Peyer's patch (tissue), 4 donors: ENCODE data around the gene CLEC16A. TPM values are rescaled to one million over a fixed set of nuclear protein-coding genes. Genes with fewer than 3 reads are reported as not detected.
A peak's percentile ranks its signal among the peaks of the same experiment; 100 is the strongest.

Experiments
- DNase-seq, 3 donors: peaks; one replicate each; pipeline ENCODE4 v3.0.0-alpha.2; 2017 to 2019
- H3K27ac ChIP-seq, 4 donors: fragments of 200-600 bp; sonication (generic); one replicate each; pipeline ENCODE4 v1.5.1; 2016 to 2019
- H3K27me3 ChIP-seq, 2 donors: fragments of 200-600 bp; sonication (generic); one replicate each; pipeline ENCODE4 v1.5.1; 2019
- H3K36me3 ChIP-seq, 3 donors: fragments of 200-600 bp; sonication (generic); one replicate each; pipeline ENCODE4 v1.5.1; 2016 to 2019
- H3K4me1 ChIP-seq, 4 donors: fragments of 200-600 bp; sonication (generic); one replicate each; pipeline ENCODE4 v1.5.1; 2016 to 2019
- H3K4me3 ChIP-seq, 4 donors: fragments of 200-600 bp; sonication (generic); 1 replicate in 3 of 4; 2 replicates in 1 of 4; pipeline ENCODE4 v1.5.1; 2016 to 2019; ENCODE audit warnings: mild to moderate bottlenecking in 1 of 4
- H3K9me3 ChIP-seq, 4 donors: fragments of 200-600 bp; sonication (generic); one replicate each; pipeline ENCODE4 v1.5.1; 2016 to 2019; ENCODE audit warnings: mild to moderate bottlenecking in 1 of 4
- POLR2A ChIP-seq, 2 donors: fragments of 450-650 bp; IDR thresholded peaks; one replicate each; pipeline ENCODE4 v1.5.1; 2017; ENCODE audit warnings: antibody characterized with exemption in 2 of 2, mild to moderate bottlenecking in 2 of 2, moderate library complexity in 2 of 2
- total RNA-seq, 4 donors: library from RNA; depleted of rRNA; stranded (reverse); fragments of >200 nt; gene quantifications; one replicate each; pipeline ENCODE4 v1.1.0, GENCODE V29; 2016
- TF ChIP-seq, protein P1 (sequence below), 6 experiments: fragments of 450-650 bp in 4 of 6; fragments of 200-600 bp in 2 of 6; sonication (generic) in 1 of 6; IDR thresholded peaks; one replicate each; pipeline ENCODE4 v1.5.1; 2017 to 2019; ENCODE audit warnings: antibody characterized with exemption in 6 of 6, mild to moderate bottlenecking in 3 of 6, moderate library complexity in 1 of 6

CLEC16A gene
- total RNA-seq, 4 donors from 2014 or later, result 37.8 to 139 (median 64.3) TPM

- Histone ChIP-seq H3K4me3 (no peak overlapping the region), H3K27me3 (no peaks in the 10 kb centered on the region), H3K27ac (peak overlapping the region; percentile 6 to 73 (median 22)), H3K36me3 (no peaks in the 10 kb centered on the region), H3K4me1 (peaks cover 7 to 40% (median 38%) of the 10 kb centered on the region in 4 donors), H3K9me3 (no peaks in the 10 kb centered on the region)
- no peak for TF ChIP-seq POLR2A (IDR thresholded peaks at IDR 0.05)
- TF ChIP-seq, protein P1, sequence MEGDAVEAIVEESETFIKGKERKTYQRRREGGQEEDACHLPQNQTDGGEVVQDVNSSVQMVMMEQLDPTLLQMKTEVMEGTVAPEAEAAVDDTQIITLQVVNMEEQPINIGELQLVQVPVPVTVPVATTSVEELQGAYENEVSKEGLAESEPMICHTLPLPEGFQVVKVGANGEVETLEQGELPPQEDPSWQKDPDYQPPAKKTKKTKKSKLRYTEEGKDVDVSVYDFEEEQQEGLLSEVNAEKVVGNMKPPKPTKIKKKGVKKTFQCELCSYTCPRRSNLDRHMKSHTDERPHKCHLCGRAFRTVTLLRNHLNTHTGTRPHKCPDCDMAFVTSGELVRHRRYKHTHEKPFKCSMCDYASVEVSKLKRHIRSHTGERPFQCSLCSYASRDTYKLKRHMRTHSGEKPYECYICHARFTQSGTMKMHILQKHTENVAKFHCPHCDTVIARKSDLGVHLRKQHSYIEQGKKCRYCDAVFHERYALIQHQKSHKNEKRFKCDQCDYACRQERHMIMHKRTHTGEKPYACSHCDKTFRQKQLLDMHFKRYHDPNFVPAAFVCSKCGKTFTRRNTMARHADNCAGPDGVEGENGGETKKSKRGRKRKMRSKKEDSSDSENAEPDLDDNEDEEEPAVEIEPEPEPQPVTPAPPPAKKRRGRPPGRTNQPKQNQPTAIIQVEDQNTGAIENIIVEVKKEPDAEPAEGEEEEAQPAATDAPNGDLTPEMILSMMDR (IDR thresholded peaks at IDR 0.05), result no peak
- DNase-seq, result peak in 2 of 3 donors; percentile 61 to 66
Observed at GRCh38 chr16:11080327-11080967, 136.1 kb downstream of the CLEC16A start.

- H3K4me3 ChIP-seq, result no peak overlapping the region
- peak overlapping the region in 2 of 4 donors; percentile 6 to 73 for H3K27ac ChIP-seq
- H3K27me3 ChIP-seq, result no peaks in the 10 kb centered on the region
- peaks cover 7 to 44% (median 35%) of the 10 kb centered on the region in 4 donors for H3K4me1 ChIP-seq
- no peak for TF ChIP-seq POLR2A (IDR thresholded peaks at IDR 0.05)
- TF ChIP-seq, protein P1 (IDR thresholded peaks at IDR 0.05), result no peak
- H3K36me3 ChIP-seq, result no peaks in the 10 kb centered on the region
- H3K9me3 ChIP-seq, result no peaks in the 10 kb centered on the region
- DNase-seq, result no peak
Observed at GRCh38 chr16:11080999-11081630, 136.8 kb downstream of the CLEC16A start.

DNA sequence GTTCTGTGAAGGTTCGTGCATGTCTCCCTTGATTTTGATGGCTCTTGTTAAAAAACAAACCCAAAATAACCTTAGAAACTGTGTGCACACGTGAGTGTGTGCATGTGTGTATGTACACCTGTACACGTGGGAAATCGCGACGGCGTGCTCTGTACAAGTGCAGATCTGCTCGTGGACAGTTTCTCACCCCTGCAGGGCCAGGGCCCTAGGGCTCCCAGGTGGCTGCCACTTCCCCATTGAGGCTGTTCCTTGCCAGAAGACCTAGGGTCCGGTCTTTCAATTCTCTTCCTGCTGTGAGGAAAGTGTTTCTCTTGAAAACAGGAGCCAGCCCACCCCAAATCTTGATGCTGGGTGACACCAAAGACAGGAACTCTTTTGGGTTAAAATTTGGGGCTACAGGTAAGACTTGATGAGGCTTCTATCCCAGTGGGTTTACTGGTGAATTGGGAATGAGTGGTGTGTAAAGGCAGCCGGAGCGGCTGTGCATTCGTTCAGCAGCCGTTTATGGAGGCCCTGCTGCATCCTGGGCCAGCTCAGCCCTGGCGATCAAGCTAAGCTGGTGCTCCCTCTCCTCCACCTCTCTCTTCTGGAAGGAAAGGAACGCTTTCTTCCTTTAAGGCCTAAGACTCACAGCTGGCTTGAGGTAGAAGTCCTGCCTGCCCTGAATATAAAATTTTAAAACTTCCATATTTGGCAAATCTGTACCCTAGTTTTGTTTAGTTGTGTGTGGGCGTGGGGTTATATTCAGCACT is 137.9 kb downstream of the CLEC16A start:
- no peaks in the 10 kb centered on the region for H3K36me3 ChIP-seq
- TF ChIP-seq, protein P1 (IDR thresholded peaks at IDR 0.05), result no peak
- TF ChIP-seq POLR2A (IDR thresholded peaks at IDR 0.05), result no peak
- no peak for DNase-seq
- H3K27ac ChIP-seq, result peak overlapping the region in 1 of 4 donors; percentile 8
- no peaks in the 10 kb centered on the region for H3K9me3 ChIP-seq
- no peak overlapping the region for H3K4me3 ChIP-seq
- peaks cover 7 to 44% (median 29%) of the 10 kb centered on the region in 4 donors for H3K4me1 ChIP-seq
- no peaks in the 10 kb centered on the region for H3K27me3 ChIP-seq

GRCh38 chr16:11082860-11083388 is 138.6 kb downstream of the CLEC16A start:
- Histone ChIP-seq H3K4me1 (peaks cover 7 to 42% (median 29%) of the 10 kb centered on the region in 4 donors), H3K27ac (no peak overlapping the region)
- TF ChIP-seq POLR2A (IDR thresholded peaks at IDR 0.05), result no peak

GRCh38 chr16:11084484-11084875 is 140.1 kb downstream of the CLEC16A start:
- Histone ChIP-seq H3K9me3 (no peaks in the 10 kb centered on the region), H3K36me3 (no peaks in the 10 kb centered on the region), H3K27ac (peak overlapping the region in 2 of 4 donors; percentile 13 to 32), H3K4me1 (peaks cover 0 to 33% (median 16%) of the 10 kb centered on the region in 4 donors), H3K27me3 (no peaks in the 10 kb centered on the region), H3K4me3 (no peak overlapping the region)
- TF ChIP-seq, protein P1 (IDR thresholded peaks at IDR 0.05), result no peak
- TF ChIP-seq POLR2A (IDR thresholded peaks at IDR 0.05), result no peak
- no peak for DNase-seq

More at GRCh38 chr16:11082860-11083388, 138.6 kb downstream of the CLEC16A start:
- Histone ChIP-seq H3K36me3 (no peaks in the 10 kb centered on the region), H3K9me3 (no peaks in the 10 kb centered on the region), H3K27me3 (no peaks in the 10 kb centered on the region), H3K4me3 (no peak overlapping the region)
- DNase-seq, result no peak
